ENCODE measurements around the gene HM13.

- TF ChIP-seq, protein P1, sequence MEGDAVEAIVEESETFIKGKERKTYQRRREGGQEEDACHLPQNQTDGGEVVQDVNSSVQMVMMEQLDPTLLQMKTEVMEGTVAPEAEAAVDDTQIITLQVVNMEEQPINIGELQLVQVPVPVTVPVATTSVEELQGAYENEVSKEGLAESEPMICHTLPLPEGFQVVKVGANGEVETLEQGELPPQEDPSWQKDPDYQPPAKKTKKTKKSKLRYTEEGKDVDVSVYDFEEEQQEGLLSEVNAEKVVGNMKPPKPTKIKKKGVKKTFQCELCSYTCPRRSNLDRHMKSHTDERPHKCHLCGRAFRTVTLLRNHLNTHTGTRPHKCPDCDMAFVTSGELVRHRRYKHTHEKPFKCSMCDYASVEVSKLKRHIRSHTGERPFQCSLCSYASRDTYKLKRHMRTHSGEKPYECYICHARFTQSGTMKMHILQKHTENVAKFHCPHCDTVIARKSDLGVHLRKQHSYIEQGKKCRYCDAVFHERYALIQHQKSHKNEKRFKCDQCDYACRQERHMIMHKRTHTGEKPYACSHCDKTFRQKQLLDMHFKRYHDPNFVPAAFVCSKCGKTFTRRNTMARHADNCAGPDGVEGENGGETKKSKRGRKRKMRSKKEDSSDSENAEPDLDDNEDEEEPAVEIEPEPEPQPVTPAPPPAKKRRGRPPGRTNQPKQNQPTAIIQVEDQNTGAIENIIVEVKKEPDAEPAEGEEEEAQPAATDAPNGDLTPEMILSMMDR (conservative IDR thresholded peaks at IDR 0.05; ENCODE audit: low read depth, low read length) = no peak
- TF ChIP-seq MXI1 (IDR thresholded peaks at IDR 0.05; ENCODE audit: borderline replicate concordance, low read depth, low read length) = no peak
- TF ChIP-seq USF2 (IDR thresholded peaks at IDR 0.05; ENCODE audit: low read depth, low read length) = no peak
- TF ChIP-seq RCOR1 (IDR thresholded peaks at IDR 0.05; ENCODE audit: insufficient replicate concordance, low read length) = peak; percentile 59
- TF ChIP-seq RAD21 (IDR thresholded peaks at IDR 0.05; ENCODE audit: low read length) = no peak
- no peak for TF ChIP-seq ELK1 (IDR thresholded peaks at IDR 0.05; ENCODE audit: borderline replicate concordance, low read depth, low read length)
- peak; percentile 96 for TF ChIP-seq FOS (IDR thresholded peaks at IDR 0.05; ENCODE audit: low read depth, low read length)
- no peak for TF ChIP-seq POLR2A (IDR thresholded peaks at IDR 0.05; ENCODE audit: low read depth, low read length)
- no peak for TF ChIP-seq CEBPB (IDR thresholded peaks at IDR 0.05; ENCODE audit: low read depth, low read length)
- peak; percentile 67 for TF ChIP-seq MAFK (IDR thresholded peaks at IDR 0.05; ENCODE audit: low read depth, low read length)
Measured at GRCh38 chr20:31560746-31561598, 46.7 kb downstream of the HM13 start.

Measured in IMR-90 (cell line).